GM20431 (cell line): ENCODE results near the gene SUDS3.
"Not testable (repeated sequence)": the region's sequence is repeated elsewhere in the genome, so short reads cannot be mapped to it uniquely, and the experiment has no call there.

Experiments
- in situ Hi-C: fragments of 300-500 bp; cut with MseI, MboI; formaldehyde crosslinking; loops from one replicate; pipeline ENCODE4 v1.15.0; 2020; ENCODE audit warnings: low sequenced_read_pairs; ENCODE audit not compliant: unreplicated experiment

The SUDS3 gene

DNA sequence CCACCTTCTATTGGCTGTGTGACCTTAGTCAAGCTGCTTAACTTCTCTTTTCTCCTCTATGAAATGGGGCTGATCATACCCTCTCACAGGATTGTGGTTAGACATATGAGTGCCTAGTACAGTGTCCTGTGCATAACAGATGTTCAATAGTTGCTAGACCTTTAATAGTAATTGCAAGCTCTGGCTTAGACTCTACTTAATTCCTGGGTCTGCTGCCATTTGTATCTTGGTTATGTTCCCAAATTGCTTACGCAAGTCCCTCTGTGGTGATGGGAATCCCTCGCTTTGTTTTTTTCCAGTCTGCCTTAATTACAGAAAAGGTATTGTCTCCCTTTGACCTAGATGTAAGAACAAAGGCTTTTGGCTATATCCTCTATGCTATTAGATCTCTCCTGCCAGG lies 15.1 kb downstream of the SUDS3 start:
- in situ Hi-C loops: no loop called here

DNA sequence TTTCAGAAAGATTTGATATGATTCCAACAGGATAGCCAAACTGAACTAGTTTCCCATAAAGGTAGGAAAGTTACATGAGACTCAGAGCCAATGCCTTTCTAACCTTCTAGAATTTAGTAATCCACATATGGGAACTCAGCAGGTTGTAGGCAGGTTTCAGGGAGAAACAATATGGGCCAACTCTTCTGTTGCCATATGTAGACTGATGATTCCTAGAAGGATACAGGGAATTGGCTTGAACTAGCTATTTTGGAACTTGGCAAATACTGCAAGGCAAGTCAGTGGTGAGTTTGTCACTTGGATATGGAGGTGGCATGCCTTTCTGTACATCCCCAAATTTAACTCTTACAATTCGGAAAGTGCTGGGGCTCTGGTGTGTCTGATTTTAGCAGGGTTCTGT lies 15.5 kb downstream of the SUDS3 start:
- in situ Hi-C loops: no loop called here

DNA sequence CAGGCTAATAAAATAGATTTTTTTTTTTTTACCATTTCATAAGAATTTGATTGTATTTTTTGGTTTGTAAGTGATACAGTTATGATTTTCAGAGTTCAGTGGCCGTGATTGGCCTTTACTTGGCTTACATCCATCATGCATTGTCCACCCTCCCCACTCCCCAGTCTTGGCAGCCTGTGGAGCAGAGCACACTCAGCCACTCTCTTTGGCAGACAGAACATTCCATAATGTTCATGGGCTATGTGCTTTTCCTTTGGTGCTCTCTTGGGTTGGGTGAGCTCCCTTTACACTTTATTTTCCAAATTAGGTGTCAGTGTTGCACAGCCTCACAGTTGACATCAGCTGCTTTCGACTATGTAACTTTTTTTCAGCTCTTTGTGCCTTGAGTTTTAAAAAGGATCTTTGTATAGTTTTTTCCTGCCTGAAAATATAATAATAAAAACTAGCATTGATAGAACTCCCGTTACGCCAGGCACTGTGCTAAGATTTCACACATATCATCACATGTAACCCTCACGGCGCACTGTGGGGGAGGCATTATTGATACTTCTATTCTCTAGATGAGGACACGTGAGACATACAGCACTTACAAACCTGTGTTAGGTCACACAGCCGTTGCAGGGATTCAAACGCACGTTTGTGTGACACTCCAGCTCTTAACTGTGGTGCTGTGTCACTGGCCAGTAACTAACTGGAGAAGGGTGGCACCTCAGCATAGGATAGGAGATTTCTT lies 21.5 kb downstream of the SUDS3 start:
- in situ Hi-C loops: no loop called here

DNA sequence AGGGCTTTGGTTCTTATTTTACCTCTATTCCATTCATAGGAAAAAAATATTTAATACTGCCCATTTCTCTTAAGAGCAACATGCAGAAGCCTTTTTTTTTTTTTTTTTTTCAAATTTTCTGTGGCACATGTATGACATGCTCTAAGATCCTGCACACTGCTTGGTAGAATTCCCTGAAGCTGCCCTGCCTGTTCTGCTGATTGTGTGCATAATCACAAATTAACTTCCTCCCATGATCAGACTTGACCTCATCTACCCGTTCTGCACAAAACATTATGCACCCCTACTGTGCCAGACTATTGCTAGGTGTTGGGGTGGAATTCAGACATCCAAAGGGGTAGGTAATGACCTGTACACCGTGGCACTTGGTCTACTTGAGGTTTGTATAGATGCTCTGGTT lies 22.2 kb downstream of the SUDS3 start:
- in situ Hi-C loops: no loop called here

DNA sequence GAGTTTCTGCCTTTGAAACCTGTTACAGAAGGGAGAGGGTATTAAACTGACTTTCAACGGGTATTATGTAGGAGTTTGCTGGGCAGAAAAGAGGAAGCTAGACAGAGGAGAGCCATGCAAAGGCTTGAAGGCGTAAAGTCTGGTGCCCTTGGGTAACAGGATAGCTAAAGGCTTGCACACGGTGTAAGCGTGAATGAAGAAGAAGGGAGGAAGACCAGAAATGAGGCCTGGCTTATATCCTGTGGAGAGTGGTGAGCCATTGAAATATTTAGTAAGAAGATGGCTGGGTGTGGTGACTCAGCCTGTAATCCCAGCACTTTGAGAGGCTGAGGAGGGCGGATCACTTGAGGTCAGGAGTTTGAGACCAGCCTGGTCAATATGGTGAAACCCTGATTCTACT lies 22.6 kb downstream of the SUDS3 start:
- in situ Hi-C loops: no loop called here

DNA sequence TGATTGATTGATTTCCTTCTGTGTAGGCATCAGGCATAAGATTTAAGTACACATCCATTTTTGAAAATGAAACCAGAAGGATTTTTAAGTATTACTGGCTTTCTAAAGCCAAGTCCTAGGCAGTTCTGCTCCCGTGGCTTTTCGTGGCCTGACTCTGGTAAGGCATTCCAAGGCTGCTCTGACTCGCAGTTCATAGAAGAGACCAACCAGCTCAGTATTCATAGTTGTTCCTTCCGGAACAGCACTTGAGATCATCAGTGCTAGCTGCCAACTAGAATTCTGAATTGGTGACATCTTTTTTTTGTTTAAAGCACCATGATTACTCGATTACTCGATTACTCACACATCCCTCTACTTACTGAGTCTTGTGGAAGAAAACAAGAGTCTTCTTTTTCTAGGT lies 25.9 kb downstream of the SUDS3 start:
- in situ Hi-C loops: no loop called here

DNA sequence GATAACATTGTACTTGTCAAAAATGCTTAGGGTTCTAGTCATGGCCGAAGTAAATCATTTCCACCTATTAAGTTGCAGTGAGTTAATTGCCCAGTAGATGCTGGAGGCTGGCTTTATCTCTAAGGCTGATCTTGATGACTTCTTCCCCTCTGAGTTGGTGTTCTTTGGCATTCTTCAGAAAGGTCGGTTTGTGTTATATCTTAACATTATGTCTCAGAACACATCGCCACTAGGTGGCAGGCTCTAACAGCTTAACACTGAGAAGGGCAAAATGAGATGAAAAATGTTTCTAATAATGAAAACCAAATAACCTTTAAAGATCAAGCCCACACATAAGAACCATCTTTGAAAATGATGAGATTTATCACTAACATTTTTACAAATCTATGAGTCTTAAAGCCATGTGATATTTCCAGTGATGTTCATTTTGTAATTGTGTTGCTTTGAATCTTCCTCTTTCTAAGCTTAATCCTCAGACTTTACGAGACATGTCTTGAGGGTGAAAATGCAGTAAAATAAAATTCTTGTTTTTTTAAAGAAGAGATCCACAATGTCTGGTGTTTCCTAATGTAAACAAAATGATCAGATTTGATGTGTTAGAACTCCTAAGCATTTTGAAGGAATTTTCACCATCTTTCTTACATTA lies 28.6 kb downstream of the SUDS3 start:
- in situ Hi-C loops: no loop called here

DNA sequence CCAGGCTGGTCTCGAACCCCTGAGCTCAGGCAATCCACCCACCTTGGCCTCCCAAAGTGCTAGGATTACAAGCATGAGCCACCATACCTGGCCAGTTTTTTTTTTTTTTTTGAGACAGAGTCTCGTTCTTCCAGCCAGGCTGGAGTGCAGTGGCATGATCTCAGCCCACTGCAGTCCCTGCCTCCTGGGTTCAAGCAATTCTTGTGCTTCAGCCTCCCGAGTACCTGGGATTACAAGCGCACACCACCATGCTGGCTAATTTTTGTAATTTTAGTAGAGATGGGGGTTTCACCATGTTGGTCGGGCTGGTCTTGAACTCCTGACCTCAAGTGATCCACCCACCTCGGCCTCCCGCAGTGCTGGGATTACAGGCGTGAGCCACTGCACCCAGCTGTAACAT lies 31.9 kb downstream of the SUDS3 start:
- in situ Hi-C loops: not testable (repeated sequence)

DNA sequence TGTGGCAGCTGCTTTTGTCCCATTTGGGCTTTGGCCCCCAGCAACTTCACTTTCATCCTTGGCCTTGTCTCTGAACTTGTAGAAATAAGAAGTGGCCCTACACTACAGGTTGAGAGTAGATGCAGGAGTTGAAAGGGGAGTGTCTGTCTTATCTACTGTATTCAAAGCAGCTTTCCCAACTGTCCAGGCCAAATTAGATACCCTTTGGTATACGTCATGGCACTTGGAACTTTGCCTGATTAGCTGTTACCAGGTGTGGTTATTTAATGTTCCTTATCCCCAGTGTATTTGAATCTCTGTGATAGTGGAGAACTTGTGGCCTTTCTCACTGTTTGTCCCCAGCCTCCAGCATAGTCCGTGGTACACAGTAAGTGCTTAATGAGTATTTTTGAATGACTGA lies 33.5 kb downstream of the SUDS3 start:
- in situ Hi-C loops: no loop called here

DNA sequence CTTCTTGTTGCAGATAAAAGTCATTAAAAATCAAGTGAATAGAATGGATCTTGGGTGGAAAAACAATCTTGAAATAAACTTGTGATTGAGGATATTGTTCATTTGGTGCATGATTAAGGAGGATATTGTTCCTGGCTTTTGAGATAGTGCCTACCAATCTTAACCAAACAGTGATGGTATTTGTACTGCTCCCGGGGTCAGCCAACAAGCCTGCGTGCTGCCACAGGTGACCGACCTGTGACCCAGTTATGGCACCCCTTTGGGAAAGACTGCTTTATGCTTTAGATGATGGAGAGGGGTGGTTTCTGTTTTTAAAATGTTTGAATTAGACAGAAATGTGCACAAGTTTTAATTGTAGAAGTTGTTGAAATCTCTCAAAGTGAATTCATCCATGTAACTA lies 41.6 kb downstream of the SUDS3 start:
- in situ Hi-C loops: no loop called here

DNA sequence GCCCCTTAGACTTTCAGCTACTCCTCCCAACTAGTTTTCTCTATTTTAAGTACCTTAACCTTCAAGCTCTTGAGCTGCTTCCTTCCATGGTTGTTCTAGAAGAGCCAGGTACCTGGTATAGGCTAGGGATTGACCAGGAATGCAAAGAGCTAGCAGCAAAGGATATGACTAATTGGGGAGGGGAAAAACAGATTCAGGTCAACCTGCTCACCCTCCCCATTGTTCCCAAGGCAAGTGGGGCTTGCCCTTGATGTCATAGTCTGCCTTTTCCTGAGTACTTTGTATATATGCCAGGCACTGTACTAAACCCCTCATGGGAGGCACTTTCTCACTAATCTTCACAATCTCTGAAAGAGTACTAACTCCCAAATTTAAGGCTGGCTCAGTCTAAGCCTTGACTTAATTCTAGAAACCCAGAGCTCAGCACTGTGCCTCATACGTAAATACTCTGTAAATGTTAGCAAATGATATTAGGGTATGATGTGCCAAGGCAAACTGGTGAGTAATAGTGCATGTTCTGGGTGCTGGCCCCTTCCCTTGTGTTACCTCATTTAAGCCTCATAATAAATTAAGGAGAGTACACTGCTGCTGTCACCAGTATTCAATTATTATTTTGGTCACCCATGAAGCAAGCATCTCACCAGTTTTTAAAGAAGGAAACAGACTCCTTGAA lies 42.2 kb downstream of the SUDS3 start:
- in situ Hi-C loops: no loop called here

DNA sequence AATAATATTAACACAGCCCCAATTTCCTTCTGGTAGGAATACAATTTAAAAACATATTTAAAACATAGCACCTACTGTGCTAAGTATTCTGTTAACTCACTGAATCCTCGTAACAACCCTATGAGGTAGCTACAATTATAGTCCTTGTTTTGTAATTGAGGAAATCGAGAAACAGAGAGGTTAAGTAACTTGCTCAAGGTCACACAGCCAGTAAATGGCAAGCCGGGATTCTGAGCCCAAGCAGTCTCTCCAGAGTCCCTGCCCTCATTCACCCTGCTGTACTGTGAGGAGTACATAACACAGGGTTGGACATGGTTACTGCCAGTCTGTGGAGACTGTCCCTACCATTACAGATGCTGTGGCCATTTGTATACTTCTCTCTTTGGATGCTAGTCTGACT lies 44.3 kb downstream of the SUDS3 start:
- in situ Hi-C loops: no loop called here

DNA sequence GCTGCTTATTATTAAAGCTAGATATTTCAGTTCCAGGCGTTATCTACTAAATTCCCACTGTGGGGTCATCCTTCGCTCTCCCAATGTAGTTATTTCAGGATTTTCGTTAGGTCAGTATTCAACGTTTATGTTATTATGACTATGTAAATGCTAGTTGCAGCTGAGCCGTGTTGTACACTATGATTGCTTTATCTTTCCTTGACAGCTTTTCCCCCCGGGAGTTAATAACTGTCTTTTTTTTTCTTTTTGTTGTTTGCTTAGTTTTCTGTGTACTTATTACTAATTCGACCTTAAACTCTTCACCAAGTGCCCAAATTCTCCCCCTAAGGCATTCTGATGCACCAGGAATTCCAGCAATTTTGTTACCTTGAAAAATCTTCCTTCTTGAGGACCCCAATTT lies 48.5 kb downstream of the SUDS3 start:
- in situ Hi-C loops: no loop called here

DNA sequence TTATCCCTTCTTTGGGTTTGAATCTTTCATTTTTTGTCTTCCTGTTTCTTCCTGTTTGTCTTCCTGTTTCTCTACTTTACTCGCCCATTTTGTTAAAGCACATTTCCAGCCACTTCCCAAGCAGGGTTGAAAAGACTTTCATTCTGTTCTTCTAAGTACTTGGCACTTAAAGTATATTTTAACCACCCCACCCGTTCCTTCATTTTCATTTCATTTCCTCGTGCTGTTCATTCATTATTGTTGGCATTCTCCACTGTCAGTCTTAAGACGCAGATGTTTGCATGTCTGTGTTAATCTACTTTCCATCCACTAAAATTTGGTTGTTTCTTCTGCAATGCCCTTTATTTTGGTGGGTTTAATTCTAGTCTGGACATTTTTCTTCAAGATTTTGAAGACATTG lies 49.0 kb downstream of the SUDS3 start:
- in situ Hi-C loops: no loop called here

DNA sequence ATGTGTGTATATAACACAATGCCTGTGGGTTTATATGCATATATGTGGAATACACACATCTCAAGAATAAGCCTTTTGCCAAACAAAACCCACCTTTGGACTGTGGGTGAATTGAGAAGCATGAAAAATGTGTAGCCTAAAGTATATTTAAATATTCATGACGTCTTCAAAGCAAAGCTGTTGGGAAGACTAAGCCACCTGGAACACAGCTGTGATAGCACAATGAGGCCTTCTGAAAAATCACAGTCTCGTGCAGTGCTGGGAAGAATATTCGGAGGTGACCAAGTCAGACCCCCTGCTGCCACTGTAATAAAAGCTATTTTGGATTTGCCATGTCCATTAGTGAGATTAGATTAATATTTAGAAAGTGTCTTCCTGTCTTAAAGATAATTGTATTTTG lies 51.5 kb downstream of the SUDS3 start:
- in situ Hi-C loops: no loop called here

DNA sequence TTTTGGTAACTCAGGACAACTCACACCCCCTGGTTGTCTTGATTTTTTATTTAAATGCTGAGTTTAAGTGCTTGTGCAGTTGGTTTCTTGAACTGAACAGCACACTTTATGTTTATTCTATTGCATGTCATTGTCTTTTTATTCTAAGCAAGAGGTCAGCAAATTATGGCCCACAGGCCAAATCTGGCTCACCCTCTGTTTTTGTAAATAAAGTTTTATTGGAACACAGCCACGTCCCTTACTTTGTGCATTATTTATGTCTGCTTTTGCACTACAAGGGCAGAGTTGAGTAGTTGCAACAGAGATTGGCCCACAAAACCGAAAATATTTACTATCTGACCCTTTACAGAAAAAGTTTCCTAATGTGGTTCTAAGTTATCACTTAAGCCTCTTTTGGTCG lies 52.3 kb downstream of the SUDS3 start:
- in situ Hi-C loops: no loop called here

DNA sequence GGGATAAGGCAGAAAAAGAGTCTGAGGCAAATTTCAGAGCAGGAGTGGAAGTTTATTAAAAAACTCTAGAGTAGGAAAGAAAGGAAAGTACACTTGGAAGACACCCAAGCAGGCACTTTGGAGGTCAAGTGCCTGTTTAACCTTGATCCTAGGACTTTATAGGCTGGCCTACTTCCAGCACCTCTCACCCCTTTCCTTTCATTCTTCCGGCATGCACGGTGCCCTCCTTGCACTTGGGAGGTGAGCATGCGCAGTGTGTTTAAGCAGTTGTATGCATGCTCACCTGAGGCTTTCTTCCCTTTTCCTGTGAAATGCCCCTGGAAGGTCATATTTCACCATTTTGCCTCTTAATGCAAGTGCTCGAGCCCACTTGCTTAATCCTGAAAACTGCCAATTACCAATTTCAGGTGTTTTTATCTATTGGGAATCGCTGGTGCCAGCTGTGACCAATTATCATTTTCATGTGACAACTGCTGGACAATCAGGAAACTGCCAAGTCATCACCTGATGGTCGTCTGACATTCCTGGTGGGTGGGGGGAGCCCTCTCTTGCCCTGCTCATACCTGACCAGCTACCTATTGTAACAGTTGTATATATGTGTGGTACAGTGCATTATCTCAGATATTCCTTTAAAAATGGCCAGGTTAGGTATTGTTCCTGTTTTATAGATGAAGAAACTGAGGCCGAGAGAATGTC lies 53.5 kb downstream of the SUDS3 start:
- in situ Hi-C loops: no loop called here

DNA sequence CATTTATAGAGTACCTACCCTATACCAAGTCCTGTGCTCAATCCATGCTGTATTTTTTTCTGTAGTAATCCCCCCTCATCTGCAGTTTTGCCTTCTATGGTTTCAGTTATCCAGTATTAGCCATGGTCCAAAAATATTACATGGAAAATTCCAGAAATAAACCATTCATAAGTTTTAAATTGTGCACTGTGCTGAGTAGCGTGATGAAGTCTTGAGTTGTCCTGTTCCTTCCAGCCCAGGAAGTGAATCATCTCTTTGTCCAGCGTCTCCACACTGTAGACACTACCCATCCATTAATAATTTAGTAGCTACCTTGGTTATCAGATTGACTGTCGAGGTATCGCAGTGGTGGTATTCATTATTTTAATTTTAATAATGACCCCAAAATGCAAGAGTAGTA lies 54.2 kb downstream of the SUDS3 start:
- in situ Hi-C loops: no loop called here

DNA sequence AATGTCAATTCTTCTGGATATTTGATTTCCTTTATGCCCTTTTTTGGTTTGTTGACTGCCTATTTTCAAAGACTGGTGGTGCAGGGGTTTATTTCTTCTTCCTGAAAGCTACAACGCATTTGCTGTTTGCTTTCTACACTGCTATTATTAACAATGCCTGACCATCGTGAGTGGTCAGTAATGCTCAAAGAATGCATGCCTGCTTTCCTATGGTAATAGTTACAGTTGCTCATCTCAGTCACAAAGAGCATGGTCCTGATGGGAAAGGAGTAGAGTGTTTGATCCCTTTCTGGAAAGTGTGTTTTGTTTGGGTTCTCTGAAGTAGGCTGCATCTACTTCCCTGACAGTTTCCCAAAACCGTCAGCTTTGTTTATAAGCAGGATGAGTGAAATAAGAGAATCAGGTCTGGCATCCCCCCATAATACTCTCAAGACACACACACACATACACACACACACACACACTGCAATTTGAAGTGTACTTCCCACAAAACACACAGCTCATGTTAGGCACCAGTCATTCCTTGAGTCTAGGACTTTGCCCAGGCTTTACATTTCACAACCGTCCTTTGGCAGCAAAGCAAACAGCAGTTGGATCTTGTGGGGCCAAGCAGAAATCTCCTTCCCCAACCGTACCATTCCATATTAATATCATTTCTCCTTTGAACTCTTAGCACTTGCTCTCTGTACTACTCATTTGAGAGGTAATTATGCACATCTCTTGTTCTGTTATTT lies 56.6 kb downstream of the SUDS3 start:
- in situ Hi-C loops: no loop called here

DNA sequence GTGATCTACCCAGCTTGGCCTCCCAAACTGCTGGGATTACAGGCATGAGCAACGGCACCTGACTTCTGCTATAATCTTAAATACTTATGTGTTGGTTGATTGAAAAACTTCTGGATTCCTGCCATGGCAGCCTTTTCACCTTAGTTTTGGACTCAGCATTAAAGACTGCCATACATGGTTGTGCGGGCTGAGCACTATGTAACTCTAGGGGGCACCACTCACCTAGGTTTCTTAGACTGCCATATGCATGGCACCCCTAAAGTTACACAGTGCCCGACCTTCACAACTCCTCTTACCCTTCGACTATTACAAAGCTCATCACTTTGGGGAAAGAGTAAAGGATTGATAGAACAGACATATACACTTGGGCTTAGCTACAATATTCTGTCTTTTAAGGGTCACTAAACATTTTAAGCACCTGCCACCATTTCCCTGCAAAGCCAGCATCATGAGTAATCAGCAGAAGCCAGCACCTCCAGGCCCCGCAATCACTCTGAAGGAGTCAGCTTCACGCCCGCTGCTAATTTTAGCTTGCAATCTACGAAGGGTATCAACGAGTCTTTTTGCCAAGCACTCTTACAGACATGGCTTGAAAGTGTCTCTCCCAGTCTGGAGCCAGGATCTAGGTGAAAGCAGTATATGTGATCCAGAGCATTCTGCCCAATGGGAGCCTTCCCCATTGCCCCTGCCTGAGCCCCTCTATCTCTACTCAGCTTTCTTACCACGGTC lies 59.8 kb downstream of the SUDS3 start:
- in situ Hi-C loops: no loop called here
